ENCODE data around the gene DMD. TPM values are rescaled to one million over a fixed set of nuclear protein-coding genes. Genes with fewer than 3 reads are reported as not detected.

Gene DMD
- total RNA-seq, 1 donor from 2014 or later: 2.5 TPM

- Histone ChIP-seq H3K4me3 (ENCODE audit: low read depth, low read length) (no peak overlapping the region), H3K36me3 (ENCODE audit: control insufficient read depth, insufficient read depth, low read length) (no peaks in the 10 kb centered on the region), H3K27me3 (ENCODE audit: control insufficient read depth, insufficient read depth, low read length) (no peaks in the 10 kb centered on the region)
- DNase-seq (ENCODE audit: low read depth): no peak
- TF ChIP-seq CTCF (IDR thresholded peaks at IDR 0.05; ENCODE audit: insufficient read depth, low read length, poor library complexity, severe bottlenecking): no peak
Measured at GRCh38 chrX:32851556-32851955, 359.8 kb downstream of the DMD start.

GRCh38 chrX:32847921-32848320 lies 363.4 kb downstream of the DMD start:
- no peaks in the 10 kb centered on the region for H3K27me3 ChIP-seq (ENCODE audit: control insufficient read depth, insufficient read depth, low read length)
- H3K36me3 ChIP-seq (ENCODE audit: control insufficient read depth, insufficient read depth, low read length): no peaks in the 10 kb centered on the region
- TF ChIP-seq CTCF (IDR thresholded peaks at IDR 0.05; ENCODE audit: insufficient read depth, low read length, poor library complexity, severe bottlenecking): no peak
- DNase-seq (ENCODE audit: low read depth): no peak
- H3K4me3 ChIP-seq (ENCODE audit: low read depth, low read length): no peak overlapping the region

- Histone ChIP-seq H3K36me3 (ENCODE audit: control insufficient read depth, insufficient read depth, low read length) (no peaks in the 10 kb centered on the region), H3K27me3 (ENCODE audit: control insufficient read depth, insufficient read depth, low read length) (no peaks in the 10 kb centered on the region), H3K4me3 (ENCODE audit: low read depth, low read length) (no peak overlapping the region)
- no peak for TF ChIP-seq CTCF (IDR thresholded peaks at IDR 0.05; ENCODE audit: insufficient read depth, low read length, poor library complexity, severe bottlenecking)
- DNase-seq (ENCODE audit: low read depth): no peak
Measured at GRCh38 chrX:32842053-32842452, 369.3 kb downstream of the DMD start.

- Histone ChIP-seq H3K4me3 (ENCODE audit: low read depth, low read length) (no peak overlapping the region), H3K27me3 (ENCODE audit: control insufficient read depth, insufficient read depth, low read length) (no peaks in the 10 kb centered on the region), H3K36me3 (ENCODE audit: control insufficient read depth, insufficient read depth, low read length) (no peaks in the 10 kb centered on the region)
- TF ChIP-seq CTCF (IDR thresholded peaks at IDR 0.05; ENCODE audit: insufficient read depth, low read length, poor library complexity, severe bottlenecking): no peak
- DNase-seq (ENCODE audit: low read depth): no peak
Measured at GRCh38 chrX:32839781-32840180, 371.6 kb downstream of the DMD start.

GRCh38 chrX:32825009-32825408 lies 386.3 kb downstream of the DMD start:
- Histone ChIP-seq H3K4me3 (ENCODE audit: low read depth, low read length) (no peak overlapping the region), H3K36me3 (ENCODE audit: control insufficient read depth, insufficient read depth, low read length) (no peaks in the 10 kb centered on the region), H3K27me3 (ENCODE audit: control insufficient read depth, insufficient read depth, low read length) (no peaks in the 10 kb centered on the region)
- no peak for TF ChIP-seq CTCF (IDR thresholded peaks at IDR 0.05; ENCODE audit: insufficient read depth, low read length, poor library complexity, severe bottlenecking)
- no peak for DNase-seq (ENCODE audit: low read depth)

- no peak overlapping the region for H3K4me3 ChIP-seq (ENCODE audit: low read depth, low read length)
- no peak for TF ChIP-seq CTCF (IDR thresholded peaks at IDR 0.05; ENCODE audit: insufficient read depth, low read length, poor library complexity, severe bottlenecking)
Measured at GRCh38 chrX:32804034-32804433, 407.3 kb downstream of the DMD start.

More at GRCh38 chrX:32804034-32804433, 407.3 kb downstream of the DMD start:
- DNase-seq (ENCODE audit: low read depth): no peak
- H3K27me3 ChIP-seq (ENCODE audit: control insufficient read depth, insufficient read depth, low read length): no peaks in the 10 kb centered on the region
- no peaks in the 10 kb centered on the region for H3K36me3 ChIP-seq (ENCODE audit: control insufficient read depth, insufficient read depth, low read length)

All from kidney epithelial cell (primary cell).